ENCODE results near the gene GRM2. TPM values are rescaled to one million over a fixed set of nuclear protein-coding genes. Genes with fewer than 3 reads are reported as not detected.
A peak's percentile ranks its signal among the peaks of the same experiment; 100 is the strongest.

Gene GRM2
- total and polyA plus RNA-seq, 8 donors = 0.06 to 0.58 (median 0.26) TPM; not detected in 4

DNA sequence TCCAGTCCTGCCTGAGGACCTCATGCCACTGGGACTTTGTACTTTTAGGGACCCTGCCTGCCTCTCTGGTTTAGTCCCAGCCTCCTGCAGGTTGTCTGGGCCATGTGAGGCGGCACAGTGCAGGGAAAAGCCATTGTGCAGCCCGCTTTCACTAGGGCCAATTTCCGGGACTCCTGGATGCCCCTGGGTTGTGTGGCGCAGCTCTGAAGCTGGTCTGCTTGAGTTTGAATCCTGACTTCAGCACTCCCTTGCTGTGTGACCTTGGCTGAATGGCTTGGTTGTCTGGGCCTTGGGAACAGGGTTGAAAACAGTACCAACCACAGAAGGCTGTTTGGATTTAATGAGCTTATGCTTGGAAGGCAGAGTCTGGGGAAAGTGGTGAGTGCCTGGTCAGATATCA is 27.6 kb upstream of the GRM2 start:
- Histone ChIP-seq H3K4me3 (no peak overlapping the region), H3K27ac (no peak overlapping the region), H3K27me3 (no peaks in the 10 kb centered on the region), H3K4me1 (peaks cover 15 to 72% (median 41%) of the 10 kb centered on the region in 4 donors), H3K9me3 (no peaks in the 10 kb centered on the region), H3K36me3 (peaks cover 11 to 79% (median 71%) of the 10 kb centered on the region in 4 donors)
- no peak for DNase-seq
- TF ChIP-seq, protein P1, sequence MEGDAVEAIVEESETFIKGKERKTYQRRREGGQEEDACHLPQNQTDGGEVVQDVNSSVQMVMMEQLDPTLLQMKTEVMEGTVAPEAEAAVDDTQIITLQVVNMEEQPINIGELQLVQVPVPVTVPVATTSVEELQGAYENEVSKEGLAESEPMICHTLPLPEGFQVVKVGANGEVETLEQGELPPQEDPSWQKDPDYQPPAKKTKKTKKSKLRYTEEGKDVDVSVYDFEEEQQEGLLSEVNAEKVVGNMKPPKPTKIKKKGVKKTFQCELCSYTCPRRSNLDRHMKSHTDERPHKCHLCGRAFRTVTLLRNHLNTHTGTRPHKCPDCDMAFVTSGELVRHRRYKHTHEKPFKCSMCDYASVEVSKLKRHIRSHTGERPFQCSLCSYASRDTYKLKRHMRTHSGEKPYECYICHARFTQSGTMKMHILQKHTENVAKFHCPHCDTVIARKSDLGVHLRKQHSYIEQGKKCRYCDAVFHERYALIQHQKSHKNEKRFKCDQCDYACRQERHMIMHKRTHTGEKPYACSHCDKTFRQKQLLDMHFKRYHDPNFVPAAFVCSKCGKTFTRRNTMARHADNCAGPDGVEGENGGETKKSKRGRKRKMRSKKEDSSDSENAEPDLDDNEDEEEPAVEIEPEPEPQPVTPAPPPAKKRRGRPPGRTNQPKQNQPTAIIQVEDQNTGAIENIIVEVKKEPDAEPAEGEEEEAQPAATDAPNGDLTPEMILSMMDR (IDR thresholded peaks at IDR 0.05) = no peak
- no peak for TF ChIP-seq EP300 (IDR thresholded peaks at IDR 0.05)
- no peak for TF ChIP-seq POLR2AphosphoS5 (IDR thresholded peaks at IDR 0.05)
- TF ChIP-seq POLR2A (IDR thresholded peaks at IDR 0.05) = no peak
- intact Hi-C loops (cut with DNase I; ENCODE audit: low total_unique reads) = no loop called here
- WGBS, 5 donors = 92 to 97% (median 95%) methylated on average over 4 of the region's 4 CpGs

DNA sequence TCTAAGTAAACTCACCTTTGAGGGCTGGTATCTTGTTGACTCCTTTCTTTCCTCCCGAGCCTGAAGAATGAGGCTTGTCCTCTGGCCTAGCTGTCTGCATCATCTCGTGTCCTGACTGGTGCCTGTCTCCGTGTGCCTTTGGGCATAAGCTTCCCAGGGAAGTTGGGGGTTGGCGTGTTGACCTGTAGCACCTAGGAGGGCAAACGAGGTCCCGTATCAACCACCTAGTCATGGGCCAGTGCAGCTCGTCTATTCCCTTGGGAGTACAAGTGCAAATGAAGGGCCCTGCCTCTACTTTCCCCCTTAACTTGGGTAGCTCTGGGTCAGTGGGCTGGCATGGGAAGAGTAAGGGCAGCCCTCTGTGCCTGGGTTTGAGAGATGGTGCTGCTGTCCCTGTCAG is 27.1 kb upstream of the GRM2 start:
- Histone ChIP-seq H3K27me3 (no peaks in the 10 kb centered on the region), H3K9me3 (no peaks in the 10 kb centered on the region), H3K27ac (peak overlapping the region in 1 of 5 donors; percentile 25), H3K4me3 (no peak overlapping the region), H3K4me1 (peaks cover 15 to 72% (median 39%) of the 10 kb centered on the region in 4 donors), H3K36me3 (peaks cover 16 to 79% (median 71%) of the 10 kb centered on the region in 4 donors)
- intact Hi-C loops (cut with DNase I; ENCODE audit: low total_unique reads) = loop anchor here (5.0 kb wide), 1 partner anchor 177 kb away; the partner anchor contains the start of gene DCAF1
- no peak for DNase-seq
- WGBS, 5 donors = 63 to 86% (median 74%) methylated on average over 7 of the region's 7 CpGs
- no peak for TF ChIP-seq POLR2A (IDR thresholded peaks at IDR 0.05)
- TF ChIP-seq EP300 (IDR thresholded peaks at IDR 0.05) = no peak
- TF ChIP-seq POLR2AphosphoS5 (IDR thresholded peaks at IDR 0.05) = no peak
- TF ChIP-seq, protein P1 (IDR thresholded peaks at IDR 0.05) = no peak

DNA sequence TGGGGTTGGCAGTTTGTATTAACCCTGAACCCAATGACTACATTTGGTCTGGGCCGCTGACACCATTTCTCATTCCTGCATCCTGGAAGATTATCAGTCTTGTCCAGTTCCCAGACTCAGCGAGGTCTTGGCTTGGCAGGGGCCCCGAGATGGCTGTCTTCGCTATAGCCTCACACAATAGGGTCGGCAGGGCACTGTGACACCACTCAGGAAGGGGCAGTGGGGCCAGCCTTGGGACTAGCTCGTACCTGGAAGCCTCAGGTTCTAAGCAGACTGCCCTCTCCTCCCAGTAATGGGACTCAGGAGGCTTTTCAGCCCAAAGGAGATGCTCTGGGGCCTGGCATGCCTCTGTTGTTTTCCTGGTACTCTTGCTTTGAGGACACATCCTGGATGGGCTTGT is 26.7 kb upstream of the GRM2 start:
- intact Hi-C loops (cut with DNase I; ENCODE audit: low total_unique reads) = loop anchor here (5.0 kb wide), 1 partner anchor 178 kb away; the partner anchor contains the start of gene DCAF1
- peaks cover 15 to 68% (median 39%) of the 10 kb centered on the region in 4 donors for H3K4me1 ChIP-seq
- H3K27ac ChIP-seq = peak overlapping the region in 4 of 5 donors; percentile 17 to 50 (median 28)
- H3K4me3 ChIP-seq = no peak overlapping the region
- H3K36me3 ChIP-seq = peaks cover 17 to 79% (median 71%) of the 10 kb centered on the region in 4 donors
- no peaks in the 10 kb centered on the region for H3K9me3 ChIP-seq
- no peak for DNase-seq
- H3K27me3 ChIP-seq = no peaks in the 10 kb centered on the region
- 80 to 90% (median 81%) methylated on average over 1 to 6 of the region's 6 CpGs for WGBS, 5 donors
- TF ChIP-seq POLR2A (IDR thresholded peaks at IDR 0.05) (no peak), EP300 (IDR thresholded peaks at IDR 0.05) (no peak), POLR2AphosphoS5 (IDR thresholded peaks at IDR 0.05) (no peak)
- TF ChIP-seq, protein P1 (IDR thresholded peaks at IDR 0.05) = no peak

DNA sequence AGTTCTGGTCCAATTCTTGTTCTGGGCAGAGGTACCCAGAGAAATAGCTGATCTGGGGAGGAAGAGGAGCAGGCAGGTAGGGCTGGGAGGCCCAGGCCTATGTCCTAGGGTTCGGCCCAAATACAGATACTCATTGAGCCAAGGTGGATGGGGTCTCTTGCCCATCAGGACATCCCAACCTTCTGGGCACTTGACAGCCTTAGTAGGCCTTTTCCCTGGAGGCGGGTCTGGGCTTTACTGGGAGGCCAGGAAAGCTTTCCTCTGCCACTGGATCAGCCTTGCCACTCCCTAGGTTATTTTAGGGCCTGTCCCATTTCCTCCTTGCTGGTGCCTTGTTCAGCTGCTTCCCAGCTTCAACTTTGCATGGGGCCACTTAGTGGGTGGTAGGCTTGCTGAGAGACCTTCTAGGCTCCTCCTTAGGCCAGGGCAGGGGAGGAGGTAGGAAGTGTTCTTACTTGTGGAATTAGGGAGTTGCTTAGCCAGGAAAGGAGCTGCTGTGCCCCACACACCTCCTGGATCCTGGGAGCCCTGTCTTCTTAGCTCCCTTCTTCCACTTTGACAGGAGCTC is 26.1 kb upstream of the GRM2 start:
- Histone ChIP-seq H3K27ac (peak overlapping the region in 4 of 5 donors; percentile 17 to 50 (median 28)), H3K4me3 (no peak overlapping the region), H3K4me1 (peaks cover 18 to 67% (median 42%) of the 10 kb centered on the region in 4 donors), H3K36me3 (peaks cover 20 to 79% (median 71%) of the 10 kb centered on the region in 4 donors), H3K9me3 (no peaks in the 10 kb centered on the region), H3K27me3 (no peaks in the 10 kb centered on the region)
- TF ChIP-seq, protein P1 (IDR thresholded peaks at IDR 0.05) = no peak
- no peak for TF ChIP-seq POLR2AphosphoS5 (IDR thresholded peaks at IDR 0.05)
- no peak for TF ChIP-seq POLR2A (IDR thresholded peaks at IDR 0.05)
- TF ChIP-seq EP300 (IDR thresholded peaks at IDR 0.05) = no peak
- WGBS, 5 donors = 66 to 94% (median 86%) methylated on average over 2 of the region's 2 CpGs
- DNase-seq = no peak
- intact Hi-C loops (cut with DNase I; ENCODE audit: low total_unique reads) = loop anchor here (5.0 kb wide), 1 partner anchor 178 kb away; the partner anchor contains the start of gene DCAF1
